Pancreas (tissue), 10 donors: Measurements from ENCODE around the gene SLC18A3. TPM values are rescaled to one million over a fixed set of nuclear protein-coding genes. Genes with fewer than 3 reads are reported as not detected.

Experiments
- ATAC-seq, 4 donors: fragments of 200-7000 bp; cut with Tn5 transposase; one replicate each; pipeline versions ENCODE4 v1.8.0 to v1.9.1; 2020; ENCODE audit warnings: mild to moderate bottlenecking in 4 of 4, moderate library complexity in 4 of 4
- DNase-seq, 6 donors: peaks; one replicate each; pipeline ENCODE4 v3.0.0-alpha.2; 2020
- FAIRE-seq: peaks from 2 replicates; lab custom pipeline; 2012; peaks lifted over from hg19 to GRCh38; lab: Jason Lieb, UNC
- H3K27ac ChIP-seq, 4 donors: fragments of 200-600 bp; sonication (generic); 1 replicate in 3 of 4; 2 replicates in 1 of 4; pipeline versions ENCODE4 v1.5.0 to v1.8.0; 2020
- H3K27me3 ChIP-seq, 4 donors: fragments of 200-600 bp; one replicate each; pipeline ENCODE4 v1.8.0; 2021
- H3K36me3 ChIP-seq, 3 donors: fragments of 200-600 bp; sonication (generic) in 1 of 3; one replicate each; pipeline versions ENCODE4 v1.5.0 to v1.8.0; 2020 to 2021
- H3K4me1 ChIP-seq, 3 donors: fragments of 200-600 bp; one replicate each; pipeline ENCODE4 v1.8.0; 2021
- H3K4me3 ChIP-seq, 4 donors: fragments of 200-600 bp; sonication (generic) in 2 of 4; one replicate each; pipeline versions ENCODE4 v1.5.0 to v1.8.0; 2020 to 2021
- H3K9me3 ChIP-seq, 4 donors: fragments of 200-600 bp; one replicate each; pipeline ENCODE4 v1.8.0; 2021
- CTCF ChIP-seq, 4 donors: fragments of 200-600 bp; sonication (generic) in 3 of 4; IDR thresholded peaks; one replicate each; pipeline versions ENCODE4 v1.5.0 to v1.8.0; 2021; ENCODE audit warnings: antibody characterized with exemption in 4 of 4
- WGBS, 2 donors: extraction: QIAGEN DNeasy Blood & Tissue Kit; methylation state at CpG; one replicate each; pipeline ENCODE4 v1.1.7; 2013; 5-methylcytosine and 5-hydroxymethylcytosine counted together
- intact Hi-C, 3 donors: fragments of 100-400 bp; cut with DNase I; formaldehyde crosslinking; loops; one replicate each; pipeline versions ENCODE4 v1.11.1 to v1.14.2; 2022
- polyA plus RNA-seq, 2 donors: library from polyadenylated mRNA; stranded (reverse); fragments of 200-250 nt; gene quantifications; one replicate each; pipeline ENCODE4 v1.2.3, GENCODE V29; 2013
- total RNA-seq, 6 donors: library from RNA; stranded (reverse); fragmentation: NEBNext Ultra II Directional in 4 of 6; extraction: Animal tissue kit (Norgen Biotek cat#: 25700) in 4 of 6; gene quantifications; one replicate each; pipeline versions ENCODE4 v1.2.1 to v1.2.4, GENCODE V29; 2021 to 2023
- donor health status: healthy with polysubstance abuse.
- donor health status: DM: no; HTN: no; CAD: no; lungs with moderate emphysema.
- donor health status: DM: no; HTN: no; CAD: no.
- donor health status: control.
- donor health status: control.
- donor health status: Bipolar disorder and iron deficiency.
- donor health status: DM: yes; HTN: yes; CAD: no.
- donor health status: DM: no; HTN: no; CAD: no.
- donor health status: DM: no; HTN: no; CAD: no.
- donor health status: DM: yes; HTN: yes; CAD: no.

The SLC18A3 gene
- total and polyA plus RNA-seq, 8 donors = 0.09 to 0.47 TPM; not detected in 6

GRCh38 chr10:49625411-49625810 lies 15.3 kb downstream of the SLC18A3 start:
- H3K4me3 ChIP-seq = no peak overlapping the region
- H3K36me3 ChIP-seq = no peaks in the 10 kb centered on the region
- intact Hi-C loops = no loop called here
- H3K27ac ChIP-seq = no peak overlapping the region
- H3K27me3 ChIP-seq = no peaks in the 10 kb centered on the region
- no peaks in the 10 kb centered on the region for H3K9me3 ChIP-seq
- DNase-seq = no peak
- FAIRE-seq = no peak
- no peaks in the 10 kb centered on the region for H3K4me1 ChIP-seq
- no peak for TF ChIP-seq CTCF (IDR thresholded peaks at IDR 0.05)
- ATAC-seq = no peak
- WGBS, 2 donors = 59 to 65% methylated on average over 10 of the region's 10 CpGs

GRCh38 chr10:49627038-49627437 lies 16.9 kb downstream of the SLC18A3 start:
- WGBS, 2 donors = 89% methylated on average over 7 of the region's 7 CpGs
- Histone ChIP-seq H3K27ac (no peak overlapping the region), H3K4me3 (no peak overlapping the region), H3K4me1 (no peaks in the 10 kb centered on the region), H3K36me3 (no peaks in the 10 kb centered on the region), H3K27me3 (no peaks in the 10 kb centered on the region), H3K9me3 (no peaks in the 10 kb centered on the region)
- DNase-seq (no peak), ATAC-seq (no peak), FAIRE-seq (no peak)
- TF ChIP-seq CTCF (IDR thresholded peaks at IDR 0.05) = no peak
- intact Hi-C loops = no loop called here

GRCh38 chr10:49627644-49628247 lies 17.6 kb downstream of the SLC18A3 start:
- FAIRE-seq (no peak), ATAC-seq (no peak), DNase-seq (peak in 1 of 6 donors; percentile 36)
- no peaks in the 10 kb centered on the region for H3K9me3 ChIP-seq
- no peak for TF ChIP-seq CTCF (IDR thresholded peaks at IDR 0.05)
- H3K36me3 ChIP-seq = no peaks in the 10 kb centered on the region
- H3K4me1 ChIP-seq = no peaks in the 10 kb centered on the region
- H3K27me3 ChIP-seq = no peaks in the 10 kb centered on the region
- H3K4me3 ChIP-seq = no peak overlapping the region
- intact Hi-C loops = no loop called here
- no peak overlapping the region for H3K27ac ChIP-seq
- 77 to 79% methylated on average over 18 of the region's 18 CpGs for WGBS, 2 donors

- Histone ChIP-seq H3K4me3 (no peak overlapping the region), H3K36me3 (no peaks in the 10 kb centered on the region), H3K27me3 (no peaks in the 10 kb centered on the region), H3K27ac (no peak overlapping the region), H3K4me1 (no peaks in the 10 kb centered on the region), H3K9me3 (no peaks in the 10 kb centered on the region)
- peak in 1 of 6 donors; percentile 30 for DNase-seq
- 87 to 91% methylated on average over 8 of the region's 8 CpGs for WGBS, 2 donors
- FAIRE-seq = no peak
- ATAC-seq = no peak
- TF ChIP-seq CTCF (IDR thresholded peaks at IDR 0.05) = no peak
- intact Hi-C loops = no loop called here
These were observed 18.5 kb downstream of the SLC18A3 start for GRCh38 chr10:49628599-49628998.

GRCh38 chr10:49629431-49629881 lies 19.3 kb downstream of the SLC18A3 start:
- DNase-seq (no peak), FAIRE-seq (no peak), ATAC-seq (no peak)
- Histone ChIP-seq H3K9me3 (no peaks in the 10 kb centered on the region), H3K4me3 (no peak overlapping the region), H3K36me3 (no peaks in the 10 kb centered on the region), H3K27me3 (no peaks in the 10 kb centered on the region), H3K4me1 (no peaks in the 10 kb centered on the region), H3K27ac (no peak overlapping the region)
- intact Hi-C loops = no loop called here
- WGBS, 2 donors = 65% methylated on average over 9 of the region's 9 CpGs
- TF ChIP-seq CTCF (IDR thresholded peaks at IDR 0.05) = no peak
